OCI-LY1 (cell line): Measurements from ENCODE around the gene TIAL1.

Experiments used
- H2AFZ ChIP-seq: fragments of 200-600 bp; sonication (generic), shearing (Covaris generic); 2 replicates; pipeline ENCODE4 v1.6.0; 2014; ENCODE audit warnings: antibody characterized with exemption, mild to moderate bottlenecking, low read length
- H3F3A ChIP-seq: fragments of 200-600 bp; sonication (generic), shearing (Covaris generic); 2 replicates; pipeline ENCODE4 v1.6.0; 2014; ENCODE audit warnings: mild to moderate bottlenecking, antibody characterized with exemption, low read length, moderate library complexity; ENCODE audit not compliant: insufficient read depth
- H3K27ac ChIP-seq: fragments of 200-600 bp; sonication (generic); 2 replicates; pipeline ENCODE4 v1.5.1; 2014; ENCODE audit warnings: low read length, mixed run types, mild to moderate bottlenecking, low read depth; ENCODE audit not compliant: poor library complexity, severe bottlenecking
- H3K27me3 ChIP-seq: fragments of 200-600 bp; sonication (generic); 2 replicates; pipeline ENCODE4 v1.6.0; 2014; ENCODE audit warnings: antibody characterized with exemption, mild to moderate bottlenecking, low read length, moderate library complexity; ENCODE audit not compliant: insufficient read depth
- H3K36me3 ChIP-seq: fragments of 200-600 bp; sonication (generic); 2 replicates; pipeline ENCODE4 v1.6.1; 2014; ENCODE audit warnings: mild to moderate bottlenecking, antibody characterized with exemption, low read length, moderate library complexity, mixed read lengths; ENCODE audit not compliant: insufficient read depth
- H3K4me1 ChIP-seq: fragments of 200-600 bp; sonication (generic); 2 replicates; pipeline ENCODE4 v1.5.1; 2014; ENCODE audit warnings: mild to moderate bottlenecking, low read length, moderate library complexity; ENCODE audit not compliant: insufficient read depth, severe bottlenecking
- H3K4me2 ChIP-seq: fragments of 200-600 bp; sonication (generic), shearing (Covaris generic); 2 replicates; pipeline ENCODE4 v1.6.1; 2014; ENCODE audit warnings: low read length
- H3K4me3 ChIP-seq: fragments of 200-600 bp; sonication (generic); 2 replicates; pipeline ENCODE4 v1.5.1; 2014; ENCODE audit warnings: low read length, low read depth, mild to moderate bottlenecking, mixed read lengths; ENCODE audit not compliant: poor library complexity, severe bottlenecking
- H3K79me2 ChIP-seq: fragments of 200-600 bp; shearing (Covaris generic); 2 replicates; pipeline ENCODE4 v1.6.1; 2016; ENCODE audit warnings: mixed run types, low read length, mixed read lengths; ENCODE audit not compliant: insufficient read depth
- H3K9ac ChIP-seq: fragments of 200-600 bp; sonication (generic), shearing (Covaris generic); 2 replicates; pipeline ENCODE4 v1.6.1; 2014; ENCODE audit warnings: mild to moderate bottlenecking, low read length, mixed read lengths
- H3K9me2 ChIP-seq: fragments of 200-600 bp; sonication (generic), shearing (Covaris generic); 2 replicates; pipeline ENCODE4 v1.6.1; 2014; ENCODE audit warnings: low read depth, mild to moderate bottlenecking, low read length, mixed read lengths
- H3K9me3 ChIP-seq: fragments of 200-600 bp; shearing (Covaris generic); 2 replicates; pipeline ENCODE4 v1.6.1; 2014; ENCODE audit warnings: low read length, mixed read lengths
- H4K20me1 ChIP-seq: fragments of 200-600 bp; sonication (generic), shearing (Covaris generic); 2 replicates; pipeline ENCODE4 v1.6.0; 2016; ENCODE audit warnings: mild to moderate bottlenecking, low read length; ENCODE audit not compliant: insufficient read depth
- EZH2 ChIP-seq: fragments of 200-600 bp; sonication (generic), shearing (Covaris generic); IDR thresholded peaks from 2 replicates; pipeline ENCODE4 v1.8.0; 2017; ENCODE audit warnings: borderline replicate concordance, mixed run types, mild to moderate bottlenecking, antibody characterized with exemption, low read length, moderate library complexity, mixed read lengths
- TF ChIP-seq, protein P1 (sequence below): fragments of 200-600 bp; sonication (generic), shearing (Covaris generic); IDR thresholded peaks from 2 replicates; pipeline ENCODE4 v1.5.1; 2017; ENCODE audit warnings: mild to moderate bottlenecking, antibody characterized with exemption, low read length, moderate library complexity, mixed read lengths

Gene TIAL1

DNA sequence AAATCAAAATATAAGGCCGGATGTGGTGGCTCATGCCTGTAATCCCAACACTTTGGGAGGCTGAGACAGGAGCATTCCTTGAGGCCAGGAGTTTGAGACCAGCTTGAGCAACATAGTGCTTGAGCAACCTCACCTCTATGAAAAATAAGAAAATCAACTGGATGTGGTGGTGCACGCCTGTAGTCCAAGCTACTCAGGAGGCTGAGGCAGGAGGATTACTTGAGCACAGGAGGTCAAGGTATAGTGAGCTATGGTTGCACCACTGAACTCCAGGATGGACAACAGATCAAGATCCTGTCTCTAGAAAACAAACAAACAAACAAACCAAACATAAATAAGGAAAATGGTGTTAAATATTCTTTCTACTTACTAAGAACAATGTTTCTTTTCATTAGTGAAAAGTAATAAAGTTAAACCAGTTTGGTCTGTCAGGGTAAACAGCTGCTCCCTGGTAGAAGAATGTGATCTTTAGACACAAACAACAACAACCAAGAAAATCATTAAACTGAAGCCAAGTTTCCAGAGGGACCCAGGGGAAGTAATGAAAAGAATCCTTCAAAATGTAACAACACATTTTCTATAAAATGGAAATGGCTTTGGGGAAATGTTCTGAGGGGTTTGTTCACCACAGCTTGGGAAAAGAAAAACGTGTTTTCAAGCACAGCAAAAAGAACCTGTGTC is 36.9 kb upstream of the TIAL1 start:
- Histone ChIP-seq H2AFZ (no peak overlapping the region), H3K4me2 (no peak overlapping the region), H3K27me3 (no peaks in the 10 kb centered on the region), H3K79me2 (no peaks in the 10 kb centered on the region), H3K27ac (no peak overlapping the region), H3F3A (no peaks in the 10 kb centered on the region), H3K9ac (no peak overlapping the region), H3K9me3 (no peaks in the 10 kb centered on the region), H3K4me1 (no peaks in the 10 kb centered on the region), H3K36me3 (no peaks in the 10 kb centered on the region), H4K20me1 (no peaks in the 10 kb centered on the region), H3K4me3 (no peak overlapping the region), H3K9me2 (no peaks in the 10 kb centered on the region)
- TF ChIP-seq, protein P1, sequence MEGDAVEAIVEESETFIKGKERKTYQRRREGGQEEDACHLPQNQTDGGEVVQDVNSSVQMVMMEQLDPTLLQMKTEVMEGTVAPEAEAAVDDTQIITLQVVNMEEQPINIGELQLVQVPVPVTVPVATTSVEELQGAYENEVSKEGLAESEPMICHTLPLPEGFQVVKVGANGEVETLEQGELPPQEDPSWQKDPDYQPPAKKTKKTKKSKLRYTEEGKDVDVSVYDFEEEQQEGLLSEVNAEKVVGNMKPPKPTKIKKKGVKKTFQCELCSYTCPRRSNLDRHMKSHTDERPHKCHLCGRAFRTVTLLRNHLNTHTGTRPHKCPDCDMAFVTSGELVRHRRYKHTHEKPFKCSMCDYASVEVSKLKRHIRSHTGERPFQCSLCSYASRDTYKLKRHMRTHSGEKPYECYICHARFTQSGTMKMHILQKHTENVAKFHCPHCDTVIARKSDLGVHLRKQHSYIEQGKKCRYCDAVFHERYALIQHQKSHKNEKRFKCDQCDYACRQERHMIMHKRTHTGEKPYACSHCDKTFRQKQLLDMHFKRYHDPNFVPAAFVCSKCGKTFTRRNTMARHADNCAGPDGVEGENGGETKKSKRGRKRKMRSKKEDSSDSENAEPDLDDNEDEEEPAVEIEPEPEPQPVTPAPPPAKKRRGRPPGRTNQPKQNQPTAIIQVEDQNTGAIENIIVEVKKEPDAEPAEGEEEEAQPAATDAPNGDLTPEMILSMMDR = no peak
- TF ChIP-seq EZH2 = no peak

DNA sequence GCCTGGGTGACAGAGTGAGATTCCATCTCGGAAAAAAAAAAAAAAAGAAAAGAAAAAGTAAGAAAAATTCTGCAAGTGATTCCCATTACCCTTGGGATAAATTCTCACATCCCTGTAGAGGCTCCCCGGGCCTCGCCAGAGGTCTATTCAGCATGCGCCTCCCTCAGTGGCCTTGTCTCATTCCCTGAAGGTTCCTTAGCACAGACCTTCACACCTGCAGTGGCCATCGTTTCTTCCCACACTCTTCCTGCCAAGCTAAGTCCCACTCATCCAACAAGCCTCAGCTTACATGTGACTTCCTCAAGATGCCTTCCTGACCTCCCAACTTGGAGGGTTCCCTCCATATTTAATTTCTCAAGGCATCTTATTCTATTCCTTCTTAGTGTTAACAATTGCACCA is 33.5 kb upstream of the TIAL1 start:
- no peaks in the 10 kb centered on the region for H3K79me2 ChIP-seq
- H2AFZ ChIP-seq = no peak overlapping the region
- no peaks in the 10 kb centered on the region for H3K9me3 ChIP-seq
- H3K9me2 ChIP-seq = no peaks in the 10 kb centered on the region
- H3K27me3 ChIP-seq = no peaks in the 10 kb centered on the region
- no peak overlapping the region for H3K9ac ChIP-seq
- H3K4me1 ChIP-seq = no peaks in the 10 kb centered on the region
- no peak overlapping the region for H3K4me2 ChIP-seq
- TF ChIP-seq, protein P1 = no peak
- no peak for TF ChIP-seq EZH2
- H3K27ac ChIP-seq = no peak overlapping the region
- H3F3A ChIP-seq = no peaks in the 10 kb centered on the region
- H3K4me3 ChIP-seq = no peak overlapping the region
- no peaks in the 10 kb centered on the region for H3K36me3 ChIP-seq
- H4K20me1 ChIP-seq = no peaks in the 10 kb centered on the region

DNA sequence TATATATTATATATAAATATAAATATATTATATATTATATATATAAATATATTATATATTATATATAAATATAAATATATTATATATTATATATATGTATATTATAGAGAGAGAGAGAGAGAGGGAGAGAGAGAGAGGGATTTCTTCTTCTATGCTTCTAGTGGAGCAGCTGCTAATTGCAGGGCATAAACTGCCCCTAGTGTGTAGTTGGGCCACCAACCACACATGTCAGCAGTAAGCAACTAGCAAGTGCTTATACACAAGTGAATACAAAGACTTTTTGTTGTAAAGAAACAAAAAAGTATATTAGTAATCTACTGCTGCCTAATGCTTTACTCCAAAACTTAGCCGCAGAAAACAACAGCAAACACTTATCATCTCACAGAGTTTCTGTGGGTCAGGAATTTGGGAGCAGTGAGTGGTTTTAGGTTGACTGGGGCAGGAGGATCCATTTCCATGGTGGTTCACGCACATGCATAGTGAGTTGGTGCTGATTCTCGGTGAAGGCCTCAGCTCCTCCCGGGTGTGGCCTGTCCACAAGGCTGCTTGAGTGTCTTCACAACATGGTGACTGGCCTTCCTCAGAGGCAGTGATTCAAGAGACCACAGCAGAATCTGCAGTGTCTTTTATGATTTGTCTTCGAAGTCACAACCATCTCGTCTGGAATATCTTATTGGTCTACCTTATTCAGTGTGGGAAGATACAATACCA is 29.0 kb upstream of the TIAL1 start:
- H3K9ac ChIP-seq = no peak overlapping the region
- H3K4me1 ChIP-seq = no peaks in the 10 kb centered on the region
- TF ChIP-seq EZH2 = no peak
- TF ChIP-seq, protein P1 = no peak
- H4K20me1 ChIP-seq = no peaks in the 10 kb centered on the region
- H3K27me3 ChIP-seq = no peaks in the 10 kb centered on the region
- no peaks in the 10 kb centered on the region for H3K36me3 ChIP-seq
- no peak overlapping the region for H2AFZ ChIP-seq
- no peak overlapping the region for H3K27ac ChIP-seq
- H3K4me2 ChIP-seq = no peak overlapping the region
- H3K9me3 ChIP-seq = no peaks in the 10 kb centered on the region
- H3K79me2 ChIP-seq = no peaks in the 10 kb centered on the region
- no peak overlapping the region for H3K4me3 ChIP-seq
- no peaks in the 10 kb centered on the region for H3K9me2 ChIP-seq
- H3F3A ChIP-seq = no peaks in the 10 kb centered on the region
